ENCODE results near the gene TCP1.

Gene TCP1

GRCh38 chr6:159789377-159790148 is at the start of gene TCP1:
Gene TCP1 (minus strand): TSS chr6:159789602. CDS start chr6:159789468, 134 bp downstream.
- peak within 1 kb of the TSS; percentile 89 for H3K4me3 ChIP-seq
- DNase-seq (ENCODE audit: low spot score in 2 of 2) = peak; percentile 99 to 100
- peaks cover 37% of the 10 kb centered on the region for H3K4me1 ChIP-seq
- H3K36me3 ChIP-seq (replicated peaks) = peaks cover 60% of the 10 kb centered on the region
- in situ Hi-C loops (cut with MboI; ENCODE audit: low sequenced_read_pairs) = no loop called here
- no peaks in the 10 kb centered on the region for H3K27me3 ChIP-seq (ENCODE audit: low read depth)
- no peaks in the 10 kb centered on the region for H3K9me3 ChIP-seq

GRCh38 chr6:159838020-159838744 is 48.8 kb upstream of the TCP1 start:
- no peaks in the 10 kb centered on the region for H3K4me1 ChIP-seq
- no peaks in the 10 kb centered on the region for H3K36me3 ChIP-seq (replicated peaks)
- no peaks in the 10 kb centered on the region for H3K27me3 ChIP-seq (ENCODE audit: low read depth)
- H3K9me3 ChIP-seq = no peaks in the 10 kb centered on the region
- no peak for DNase-seq (ENCODE audit: low spot score in 2 of 2)
- in situ Hi-C loops (cut with MboI; ENCODE audit: low sequenced_read_pairs) = no loop called here
- H3K4me3 ChIP-seq = no peak overlapping the region

- DNase-seq (ENCODE audit: low spot score in 2 of 2) = no peak
- in situ Hi-C loops (cut with MboI; ENCODE audit: low sequenced_read_pairs) = no loop called here
- no peaks in the 10 kb centered on the region for H3K4me1 ChIP-seq
Measured at GRCh38 chr6:159837511-159837910, 48.1 kb upstream of the TCP1 start.

GRCh38 chr6:159836718-159837490 is 47.5 kb upstream of the TCP1 start:
- H3K4me3 ChIP-seq = no peak overlapping the region
- H3K36me3 ChIP-seq (replicated peaks) = no peaks in the 10 kb centered on the region
- H3K9me3 ChIP-seq = no peaks in the 10 kb centered on the region
- in situ Hi-C loops (cut with MboI; ENCODE audit: low sequenced_read_pairs) = no loop called here
- no peaks in the 10 kb centered on the region for H3K27me3 ChIP-seq (ENCODE audit: low read depth)
- DNase-seq (ENCODE audit: low spot score in 2 of 2) = no peak
- no peaks in the 10 kb centered on the region for H3K4me1 ChIP-seq

More at GRCh38 chr6:159837511-159837910, 48.1 kb upstream of the TCP1 start:
- Histone ChIP-seq H3K4me3 (no peak overlapping the region), H3K27me3 (ENCODE audit: low read depth) (no peaks in the 10 kb centered on the region), H3K9me3 (no peaks in the 10 kb centered on the region), H3K36me3 (replicated peaks) (no peaks in the 10 kb centered on the region)

- Histone ChIP-seq H3K4me1 (peaks cover 3% of the 10 kb centered on the region; the same call in 1 of the 2 replicates), H3K9me3 (no peaks in the 10 kb centered on the region), H3K36me3 (replicated peaks) (no peaks in the 10 kb centered on the region), H3K4me3 (no peak overlapping the region), H3K27me3 (ENCODE audit: low read depth) (no peaks in the 10 kb centered on the region)
- no peak for DNase-seq (ENCODE audit: low spot score in 2 of 2)
- in situ Hi-C loops (cut with MboI; ENCODE audit: low sequenced_read_pairs) = no loop called here
Measured at GRCh38 chr6:159833997-159834603, 44.7 kb upstream of the TCP1 start.

- no peaks in the 10 kb centered on the region for H3K9me3 ChIP-seq
- H3K36me3 ChIP-seq (replicated peaks) = no peaks in the 10 kb centered on the region
- H3K27me3 ChIP-seq (ENCODE audit: low read depth) = no peaks in the 10 kb centered on the region
- peaks cover 3% of the 10 kb centered on the region; the same call in 1 of the 2 replicates for H3K4me1 ChIP-seq
- in situ Hi-C loops (cut with MboI; ENCODE audit: low sequenced_read_pairs) = no loop called here
- H3K4me3 ChIP-seq = no peak overlapping the region
- DNase-seq (ENCODE audit: low spot score in 2 of 2) = no peak
Measured at GRCh38 chr6:159833556-159833955, 44.2 kb upstream of the TCP1 start.

- H3K9me3 ChIP-seq = no peaks in the 10 kb centered on the region
- no peaks in the 10 kb centered on the region for H3K36me3 ChIP-seq (replicated peaks)
- in situ Hi-C loops (cut with MboI; ENCODE audit: low sequenced_read_pairs) = no loop called here
- no peaks in the 10 kb centered on the region for H3K27me3 ChIP-seq (ENCODE audit: low read depth)
- H3K4me1 ChIP-seq = peaks cover 3% of the 10 kb centered on the region; the same call in 1 of the 2 replicates
- DNase-seq (ENCODE audit: low spot score in 2 of 2) = no peak
- no peak overlapping the region for H3K4me3 ChIP-seq
Measured at GRCh38 chr6:159832946-159833345, 43.5 kb upstream of the TCP1 start.

GRCh38 chr6:159831373-159831679 is 41.9 kb upstream of the TCP1 start:
- H3K27me3 ChIP-seq (ENCODE audit: low read depth) = no peaks in the 10 kb centered on the region
- H3K9me3 ChIP-seq = no peaks in the 10 kb centered on the region
- H3K4me3 ChIP-seq = no peak overlapping the region
- peaks cover 3% of the 10 kb centered on the region; the same call in 1 of the 2 replicates for H3K4me1 ChIP-seq
- H3K36me3 ChIP-seq (replicated peaks) = no peaks in the 10 kb centered on the region
- in situ Hi-C loops (cut with MboI; ENCODE audit: low sequenced_read_pairs) = no loop called here
- DNase-seq (ENCODE audit: low spot score in 2 of 2) = no peak

GRCh38 chr6:159830501-159831372 is 41.3 kb upstream of the TCP1 start:
- Histone ChIP-seq H3K9me3 (no peaks in the 10 kb centered on the region), H3K4me3 (no peak overlapping the region), H3K4me1 (peaks cover 3% of the 10 kb centered on the region; the same call in 1 of the 2 replicates), H3K36me3 (replicated peaks) (no peaks in the 10 kb centered on the region), H3K27me3 (ENCODE audit: low read depth) (no peaks in the 10 kb centered on the region)
- in situ Hi-C loops (cut with MboI; ENCODE audit: low sequenced_read_pairs) = no loop called here
- DNase-seq (ENCODE audit: low spot score in 2 of 2) = peak; percentile 33 to 62

- H3K4me3 ChIP-seq = no peak overlapping the region
- in situ Hi-C loops (cut with MboI; ENCODE audit: low sequenced_read_pairs) = no loop called here
- DNase-seq (ENCODE audit: low spot score in 2 of 2) = no peak
- H3K9me3 ChIP-seq = no peaks in the 10 kb centered on the region
- H3K36me3 ChIP-seq (replicated peaks) = no peaks in the 10 kb centered on the region
- no peaks in the 10 kb centered on the region for H3K27me3 ChIP-seq (ENCODE audit: low read depth)
- H3K4me1 ChIP-seq = peaks cover 3% of the 10 kb centered on the region; the same call in 1 of the 2 replicates
Measured at GRCh38 chr6:159829526-159829925, 40.1 kb upstream of the TCP1 start.

- Histone ChIP-seq H3K9me3 (no peaks in the 10 kb centered on the region), H3K4me1 (peaks cover 3% of the 10 kb centered on the region; the same call in 1 of the 2 replicates), H3K27me3 (ENCODE audit: low read depth) (no peaks in the 10 kb centered on the region), H3K4me3 (no peak overlapping the region), H3K36me3 (replicated peaks) (no peaks in the 10 kb centered on the region)
- DNase-seq (ENCODE audit: low spot score in 2 of 2) = no peak
- in situ Hi-C loops (cut with MboI; ENCODE audit: low sequenced_read_pairs) = no loop called here
Measured at GRCh38 chr6:159828074-159828473, 38.7 kb upstream of the TCP1 start.

GRCh38 chr6:159826968-159827647 is 37.7 kb upstream of the TCP1 start:
- H3K4me3 ChIP-seq = no peak overlapping the region
- no peaks in the 10 kb centered on the region for H3K9me3 ChIP-seq
- no peak for DNase-seq (ENCODE audit: low spot score in 2 of 2)
- in situ Hi-C loops (cut with MboI; ENCODE audit: low sequenced_read_pairs) = no loop called here
- no peaks in the 10 kb centered on the region for H3K36me3 ChIP-seq (replicated peaks)
- no peaks in the 10 kb centered on the region for H3K27me3 ChIP-seq (ENCODE audit: low read depth)
- peaks cover 3% of the 10 kb centered on the region; the same call in 1 of the 2 replicates for H3K4me1 ChIP-seq
